ENCODE results near the gene CCDC71L.

CCDC71L gene

DNA sequence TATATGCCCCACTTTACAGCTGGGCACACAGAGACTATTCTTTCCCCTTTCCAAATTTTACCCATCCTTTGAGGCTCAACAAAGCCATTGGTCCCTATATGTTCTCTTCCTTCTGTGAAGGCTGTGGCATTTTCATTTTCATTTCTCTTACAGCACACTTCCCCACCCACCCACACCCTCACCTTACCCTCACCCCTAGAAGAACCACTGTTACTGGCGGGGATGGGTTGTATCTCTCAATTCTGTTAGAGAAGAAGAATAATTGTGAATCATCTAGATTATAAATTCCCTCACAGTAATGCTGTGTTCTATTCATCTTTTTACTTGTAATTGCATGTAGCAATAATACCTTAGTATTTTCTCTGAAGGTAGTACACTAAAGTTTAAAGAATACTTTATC, 10.2 kb upstream of the CCDC71L start:
- TF ChIP-seq, protein P1, sequence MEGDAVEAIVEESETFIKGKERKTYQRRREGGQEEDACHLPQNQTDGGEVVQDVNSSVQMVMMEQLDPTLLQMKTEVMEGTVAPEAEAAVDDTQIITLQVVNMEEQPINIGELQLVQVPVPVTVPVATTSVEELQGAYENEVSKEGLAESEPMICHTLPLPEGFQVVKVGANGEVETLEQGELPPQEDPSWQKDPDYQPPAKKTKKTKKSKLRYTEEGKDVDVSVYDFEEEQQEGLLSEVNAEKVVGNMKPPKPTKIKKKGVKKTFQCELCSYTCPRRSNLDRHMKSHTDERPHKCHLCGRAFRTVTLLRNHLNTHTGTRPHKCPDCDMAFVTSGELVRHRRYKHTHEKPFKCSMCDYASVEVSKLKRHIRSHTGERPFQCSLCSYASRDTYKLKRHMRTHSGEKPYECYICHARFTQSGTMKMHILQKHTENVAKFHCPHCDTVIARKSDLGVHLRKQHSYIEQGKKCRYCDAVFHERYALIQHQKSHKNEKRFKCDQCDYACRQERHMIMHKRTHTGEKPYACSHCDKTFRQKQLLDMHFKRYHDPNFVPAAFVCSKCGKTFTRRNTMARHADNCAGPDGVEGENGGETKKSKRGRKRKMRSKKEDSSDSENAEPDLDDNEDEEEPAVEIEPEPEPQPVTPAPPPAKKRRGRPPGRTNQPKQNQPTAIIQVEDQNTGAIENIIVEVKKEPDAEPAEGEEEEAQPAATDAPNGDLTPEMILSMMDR (IDR thresholded peaks at IDR 0.05; ENCODE audit: insufficient read depth, low read length, poor library complexity, severe bottlenecking): no peak
- H3K4me3 ChIP-seq (replicated peaks; ENCODE audit: low read depth, low read length): no peak overlapping the region
- H3K27me3 ChIP-seq (replicated peaks; ENCODE audit: control insufficient read depth, insufficient read depth, low read length): no peaks in the 10 kb centered on the region
- no peaks in the 10 kb centered on the region for H3K36me3 ChIP-seq (ENCODE audit: control insufficient read depth, insufficient read depth, low read length)
- no peak for DNase-seq (ENCODE audit: extremely low read depth, insufficient read length)

DNA sequence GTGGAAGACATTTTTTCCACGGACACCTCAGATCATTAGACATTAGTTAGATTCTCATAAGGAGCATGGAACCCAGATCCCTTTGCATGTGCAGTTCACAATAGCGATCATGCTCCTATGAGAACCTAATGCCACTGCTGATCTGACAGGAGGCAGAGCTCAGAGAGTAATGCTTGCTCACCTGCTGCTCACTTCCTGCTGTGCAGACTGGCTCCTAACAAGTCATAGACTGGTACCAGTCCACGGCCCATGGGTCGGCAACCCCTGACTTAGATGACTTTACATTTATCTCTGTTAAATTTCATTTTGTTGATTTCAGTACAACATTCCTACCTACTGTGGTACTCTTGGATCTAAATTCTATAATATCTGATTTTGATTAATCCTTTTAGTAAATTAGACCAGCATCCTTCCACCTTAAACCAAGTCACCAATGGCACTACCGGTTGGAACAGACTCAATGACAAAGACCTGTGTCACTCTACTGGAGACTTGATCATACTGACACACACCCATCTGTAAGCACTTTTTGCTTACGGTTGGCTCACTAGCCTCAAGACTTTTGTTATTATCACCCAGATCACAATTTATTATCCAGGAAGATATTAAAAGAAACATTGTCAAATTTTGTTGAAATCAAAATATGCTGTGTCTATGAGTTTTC, 8.0 kb upstream of the CCDC71L start:
- TF ChIP-seq, protein P1 (IDR thresholded peaks at IDR 0.05; ENCODE audit: insufficient read depth, low read length, poor library complexity, severe bottlenecking): no peak
- no peaks in the 10 kb centered on the region for H3K27me3 ChIP-seq (replicated peaks; ENCODE audit: control insufficient read depth, insufficient read depth, low read length)
- H3K36me3 ChIP-seq (ENCODE audit: control insufficient read depth, insufficient read depth, low read length): no peaks in the 10 kb centered on the region
- H3K4me3 ChIP-seq (replicated peaks; ENCODE audit: low read depth, low read length): no peak overlapping the region
- DNase-seq (ENCODE audit: extremely low read depth, insufficient read length): no peak

DNA sequence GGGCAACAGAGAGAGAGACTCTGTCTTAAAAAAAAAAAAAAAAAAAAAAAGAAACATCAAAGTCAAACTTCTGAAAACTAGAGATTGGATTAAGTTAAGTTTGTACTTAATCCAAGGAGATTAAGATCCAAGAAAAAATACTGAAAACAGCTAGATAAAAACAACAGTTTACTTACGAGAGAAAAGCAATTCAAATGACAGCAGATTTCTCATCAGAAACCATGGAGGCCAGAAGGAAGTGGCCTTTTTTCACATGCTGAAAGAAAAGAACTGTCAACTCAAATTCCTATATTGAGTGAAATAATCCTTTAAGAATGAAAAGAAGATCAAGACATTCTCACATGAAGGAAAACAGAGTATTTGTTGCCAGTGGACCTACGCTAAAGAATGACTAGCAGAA, 5.4 kb upstream of the CCDC71L start:
- Histone ChIP-seq H3K36me3 (ENCODE audit: control insufficient read depth, insufficient read depth, low read length) (no peaks in the 10 kb centered on the region), H3K4me3 (replicated peaks; ENCODE audit: low read depth, low read length) (no peak overlapping the region), H3K27me3 (replicated peaks; ENCODE audit: control insufficient read depth, insufficient read depth, low read length) (no peaks in the 10 kb centered on the region)
- DNase-seq (ENCODE audit: extremely low read depth, insufficient read length): no peak
- TF ChIP-seq, protein P1 (IDR thresholded peaks at IDR 0.05; ENCODE audit: insufficient read depth, low read length, poor library complexity, severe bottlenecking): no peak

DNA sequence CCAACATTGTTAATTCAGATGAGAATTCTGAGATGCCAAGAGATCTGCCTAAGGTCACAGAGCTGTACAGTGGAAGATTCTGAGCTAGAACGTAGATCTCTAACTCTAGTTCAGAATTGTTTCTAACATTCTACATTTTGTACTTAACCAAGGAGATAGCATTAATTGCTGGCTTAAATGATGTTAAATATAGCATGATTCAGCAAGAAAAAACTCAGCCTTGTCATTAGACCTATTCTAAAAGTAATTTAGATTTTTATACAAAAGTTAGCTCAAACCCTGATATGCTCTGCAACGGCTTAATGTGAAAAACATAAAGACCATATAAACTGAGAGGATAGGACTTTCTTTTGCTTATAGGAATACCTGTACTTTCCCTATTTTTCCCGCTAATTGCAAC, 3.4 kb upstream of the CCDC71L start:
- Histone ChIP-seq H3K4me3 (replicated peaks; ENCODE audit: low read depth, low read length) (no peak overlapping the region), H3K27me3 (replicated peaks; ENCODE audit: control insufficient read depth, insufficient read depth, low read length) (no peaks in the 10 kb centered on the region), H3K36me3 (ENCODE audit: control insufficient read depth, insufficient read depth, low read length) (no peaks in the 10 kb centered on the region)
- DNase-seq (ENCODE audit: extremely low read depth, insufficient read length): no peak
- TF ChIP-seq, protein P1 (IDR thresholded peaks at IDR 0.05; ENCODE audit: insufficient read depth, low read length, poor library complexity, severe bottlenecking): no peak

DNA sequence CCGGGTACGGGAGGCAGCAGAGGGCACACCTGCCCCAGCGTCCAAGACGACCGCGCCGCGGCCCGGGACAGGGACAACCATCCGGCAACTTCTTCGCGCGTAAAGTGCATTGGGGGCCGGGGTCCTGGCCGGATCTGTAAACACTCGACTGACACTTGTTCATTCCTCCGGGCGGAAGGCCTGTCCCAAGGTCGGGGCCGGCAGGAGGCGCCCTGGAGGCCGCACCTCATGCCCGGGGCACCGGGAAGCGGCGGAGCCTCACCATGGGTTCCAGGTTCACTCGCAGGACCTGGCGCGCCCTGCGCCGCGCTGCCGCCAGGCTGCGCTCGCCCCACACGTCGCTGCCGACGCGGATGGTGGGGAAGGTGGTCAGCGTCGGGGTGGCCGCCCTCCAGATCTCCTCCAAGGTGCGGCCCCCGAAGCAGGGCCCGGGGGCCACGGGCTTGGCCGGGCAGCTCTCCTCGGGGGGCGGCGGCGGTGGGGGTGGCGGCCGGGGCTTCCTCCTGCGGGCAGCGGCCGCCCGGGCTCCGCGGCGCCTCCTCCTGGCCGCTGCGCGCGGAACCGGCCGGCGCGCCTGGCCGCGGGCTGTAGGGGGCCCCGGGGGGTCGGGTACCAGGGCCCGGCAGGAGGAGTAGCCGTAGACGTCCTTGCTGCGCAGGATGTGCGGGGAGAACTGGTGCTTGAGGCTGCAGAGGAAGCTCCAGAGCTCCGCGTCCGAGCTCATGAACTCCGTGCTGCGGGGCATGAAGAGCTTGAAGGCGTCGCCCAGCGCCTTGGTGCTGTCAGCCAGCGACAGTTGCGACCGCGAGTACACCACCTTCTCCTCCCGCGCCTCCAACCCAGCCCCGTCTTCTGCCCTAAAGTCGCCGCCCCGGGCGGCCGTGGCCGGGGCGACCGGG, 746 bp downstream of the CCDC71L start:
- Histone ChIP-seq H3K27me3 (replicated peaks; ENCODE audit: control insufficient read depth, insufficient read depth, low read length) (no peaks in the 10 kb centered on the region), H3K4me3 (replicated peaks; ENCODE audit: low read depth, low read length) (peak overlapping the region; percentile 96), H3K36me3 (ENCODE audit: control insufficient read depth, insufficient read depth, low read length) (no peaks in the 10 kb centered on the region)
- DNase-seq (ENCODE audit: extremely low read depth, insufficient read length): peak; percentile 93
- TF ChIP-seq, protein P1 (IDR thresholded peaks at IDR 0.05; ENCODE audit: insufficient read depth, low read length, poor library complexity, severe bottlenecking): peak; percentile 84

Measured in GM06990 (cell line).